ENCODE measurements around the gene HELB.

The HELB gene

GRCh38 chr12:66367015-66367667 lies 64.8 kb downstream of the HELB start:
- DNase-seq: no peak

GRCh38 chr12:66371982-66372381 lies 69.7 kb downstream of the HELB start:
- no peak for DNase-seq

- DNase-seq: no peak
Measured at GRCh38 chr12:66375560-66375959, 73.3 kb downstream of the HELB start.

- peak; percentile 60 for DNase-seq
Measured at GRCh38 chr12:66379616-66380015, 77.3 kb downstream of the HELB start.

- no peak for DNase-seq
Measured at GRCh38 chr12:66380769-66381535, 78.7 kb downstream of the HELB start.

- DNase-seq: no peak
Measured at GRCh38 chr12:66387117-66387516, 84.8 kb downstream of the HELB start.

Measured in inflammatory macrophage treated with lipopolysaccharide for 4 hours (primary cell).